ENCODE measurements around the gene TENT5C. TPM values are rescaled to one million over a fixed set of nuclear protein-coding genes. Genes with fewer than 3 reads are reported as not detected.

Gene TENT5C
- total and polyA plus RNA-seq, 2 of the 8 experiments (the other 6 are each of a cell fraction or from before 2014, with no cell fraction given) = 0.38 to 0.99 TPM

- Histone ChIP-seq H3K18ac (ENCODE audit: extremely low read depth, low read length) (no peak overlapping the region), H3K4me1 (replicated peaks in 1 of 4; ENCODE audit: control insufficient read depth in 3 of 4, insufficient read depth in 4 of 4, low read length in 3 of 4) (peaks cover 0 to 4% (median 0%) of the 10 kb centered on the region in 4 experiments; a peak in 2 of 7 replicates), H2BK120ac (replicated peaks; ENCODE audit: low read depth, low read length) (no peak overlapping the region), H3K23me2 (ENCODE audit: low read depth, low read length) (no peaks in the 10 kb centered on the region), H3K4me3 (ENCODE audit: extremely low read depth in 1 of 4, insufficient read depth in 2 of 4, low read depth in 3 of 4, low read length in 4 of 4) (no peak overlapping the region), H3K14ac (ENCODE audit: insufficient read length) (no peak overlapping the region), H3K9ac (replicated peaks in 1 of 4; ENCODE audit: extremely low read depth in 1 of 4, low read depth in 3 of 4, low read length in 3 of 4) (no peak overlapping the region), H4K91ac (replicated peaks; ENCODE audit: insufficient read length, low read length) (no peak overlapping the region), H4K8ac (ENCODE audit: extremely low read depth, insufficient read depth, low read length) (no peak overlapping the region), H3K79me2 (ENCODE audit: control insufficient read depth in 1 of 2, insufficient read depth in 2 of 2, low read length in 2 of 2) (no peaks in the 10 kb centered on the region), H3K4ac (replicated peaks; ENCODE audit: insufficient read length, low read depth, low read length) (no peak overlapping the region), H3K23ac (ENCODE audit: insufficient read length) (no peak overlapping the region), H3K79me1 (ENCODE audit: low read depth, low read length) (no peaks in the 10 kb centered on the region), H2BK12ac (ENCODE audit: low read depth, low read length) (no peak overlapping the region), H3K9me3 (ENCODE audit: insufficient read depth in 2 of 2, low read depth in 1 of 2, low read length in 1 of 2) (no peaks in the 10 kb centered on the region), H4K5ac (ENCODE audit: insufficient read length, low read depth, low read length) (no peak overlapping the region), H3K27me3 (replicated peaks in 1 of 4; ENCODE audit: control insufficient read depth in 3 of 4, extremely low read depth in 1 of 4, insufficient read depth in 3 of 4, low read length in 3 of 4) (no peaks in the 10 kb centered on the region; a peak in 1 of 7 replicates), H4K20me1 (replicated peaks in 1 of 2; ENCODE audit: control insufficient read depth in 1 of 2, insufficient read depth in 2 of 2, low read length in 2 of 2) (no peaks in the 10 kb centered on the region), H2BK20ac (ENCODE audit: low read length) (no peak overlapping the region), H2BK5ac (ENCODE audit: low read depth, low read length) (no peak overlapping the region), H3K56ac (replicated peaks; ENCODE audit: insufficient read length, low read depth, low read length) (no peak overlapping the region), H3K36me3 (ENCODE audit: control insufficient read depth in 2 of 4, insufficient read depth in 4 of 4, low read length in 3 of 4) (no peaks in the 10 kb centered on the region), H3K27ac (ENCODE audit: low read depth, low read length) (no peak overlapping the region), H2AFZ (ENCODE audit: low read length) (no peak overlapping the region), H2BK15ac (ENCODE audit: low read length) (peak overlapping the region; percentile 61; the same call in 1 of the 2 replicates), H2AK5ac (ENCODE audit: low read depth, low read length) (no peak overlapping the region), H3K4me2 (ENCODE audit: insufficient read depth in 1 of 2, low read depth in 2 of 2, low read length in 2 of 2) (no peak overlapping the region)
- no peak for DNase-seq (ENCODE audit: low read depth in 1 of 2, low spot score in 2 of 2)
- POLR2A ChIA-PET (ENCODE audit: partially characterized antibody) = interaction anchor here (1.3 to 1.7 kb wide), 2 partner anchors 49 kb away, joined by 3 to 6 read pairs; no protein-coding TSS in a partner anchor
- TF ChIP-seq EZH2 (IDR thresholded peaks at IDR 0.05; ENCODE audit: low read depth, low read length, severe bottlenecking) = no peak
- no peak for FAIRE-seq
- 97% methylated on average over 12 of the region's 12 CpGs; no CpG with 5 or more reads in 1 of the 2 experiments for WGBS, 2 experiments (ENCODE audit: extremely low coverage in 1 of 2, insufficient coverage in 1 of 2, insufficient read length in 1 of 2, insufficient replicate concordance in 2 of 2, low coverage in 1 of 2, low lambda C conversion rate in 2 of 2, missing lambda C conversion rate in 1 of 2)
- CTCF ChIA-PET (ENCODE audit: partially characterized antibody) = interaction anchor here (0.7 to 2.4 kb wide), 8 partner anchors 16 to 533 kb away, joined by 3 to 6 read pairs (median 4); no protein-coding TSS in a partner anchor
Measured at GRCh38 chr1:117655220-117655577, 49.4 kb downstream of the TENT5C start.
